ENCODE results near the gene PILRA. TPM values are rescaled to one million over a fixed set of nuclear protein-coding genes. Genes with fewer than 3 reads are reported as not detected.
"Not testable (repeated sequence)": the region's sequence is repeated elsewhere in the genome, so short reads cannot be mapped to it uniquely, and the experiment has no call there.

PILRA gene
- total RNA-seq (2014; rRNA removed; shearing (Covaris generic)): not detected in 2 replicates

DNA sequence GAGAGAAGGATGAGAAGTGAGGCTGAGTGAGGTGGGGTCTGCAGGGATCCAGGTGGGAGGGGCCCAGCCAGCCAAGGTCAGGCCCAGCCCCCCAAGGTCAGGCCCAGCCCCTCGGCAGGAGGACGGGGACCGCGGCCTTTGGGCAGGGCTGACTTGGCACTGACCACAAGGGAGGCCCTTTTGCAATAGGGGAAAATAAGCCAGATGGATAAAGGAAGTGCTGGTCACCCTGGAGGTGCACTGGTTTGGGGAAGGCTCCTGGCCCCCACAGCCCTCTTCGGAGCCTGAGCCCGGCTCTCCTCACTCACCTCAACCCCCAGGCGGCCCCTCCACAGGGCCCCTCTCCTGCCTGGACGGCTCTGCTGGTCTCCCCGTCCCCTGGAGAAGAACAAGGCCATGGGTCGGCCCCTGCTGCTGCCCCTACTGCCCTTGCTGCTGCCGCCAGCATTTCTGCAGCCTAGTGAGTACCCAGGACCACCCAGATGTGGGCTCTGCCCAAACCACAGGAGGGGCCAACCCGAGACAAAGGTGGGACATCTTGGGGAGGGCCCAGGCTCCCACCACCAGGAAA is at the start of gene PILRA:
PILRA (plus strand) TSS at position 227 of the 571 bp plus-strand sequence; CDS start at position 397, 170 bp downstream.
- no peak for DNase-seq (ENCODE audit: low spot score)

DNA sequence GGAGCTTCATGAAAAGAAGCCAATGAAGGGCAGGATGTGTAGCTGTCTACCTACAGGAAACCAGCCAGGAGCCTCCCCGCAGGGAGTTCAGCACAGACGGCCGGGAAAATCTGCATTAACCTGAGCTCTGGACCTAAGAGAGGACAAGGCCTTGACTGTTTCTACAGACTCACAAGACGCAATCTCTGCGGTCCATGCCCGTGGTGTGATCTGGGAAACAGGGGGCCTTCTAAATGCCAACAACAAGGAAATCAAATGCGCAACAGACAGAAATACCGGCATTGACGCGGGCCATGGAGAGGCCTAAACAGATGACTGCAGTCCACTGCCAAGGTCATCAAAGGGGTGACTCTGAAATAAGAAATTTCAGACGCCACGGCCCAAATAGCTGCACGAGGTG is 49.1 kb upstream of the PILRA start:
- not testable (repeated sequence) for DNase-seq (ENCODE audit: low spot score)

DNA sequence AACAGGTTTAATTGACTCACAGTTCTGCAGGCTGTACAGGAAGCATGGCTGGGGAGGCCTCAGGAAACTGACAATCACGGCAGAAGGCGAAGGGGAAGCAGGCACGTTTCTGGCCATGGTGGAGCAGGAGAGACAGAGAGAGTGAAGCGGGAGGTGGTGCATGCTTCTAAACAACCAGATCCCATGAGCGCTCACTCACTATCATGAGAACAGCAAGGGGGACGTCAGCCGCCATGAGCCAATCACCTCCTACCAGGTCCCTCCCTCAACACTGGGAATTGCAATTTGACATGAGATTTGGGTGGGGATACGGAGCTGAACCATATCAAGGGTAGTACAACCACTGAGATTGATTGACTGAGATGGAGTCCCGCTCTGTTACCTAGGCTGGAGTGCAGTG is 47.6 kb upstream of the PILRA start:
- DNase-seq (ENCODE audit: low spot score): not testable (repeated sequence)

DNA sequence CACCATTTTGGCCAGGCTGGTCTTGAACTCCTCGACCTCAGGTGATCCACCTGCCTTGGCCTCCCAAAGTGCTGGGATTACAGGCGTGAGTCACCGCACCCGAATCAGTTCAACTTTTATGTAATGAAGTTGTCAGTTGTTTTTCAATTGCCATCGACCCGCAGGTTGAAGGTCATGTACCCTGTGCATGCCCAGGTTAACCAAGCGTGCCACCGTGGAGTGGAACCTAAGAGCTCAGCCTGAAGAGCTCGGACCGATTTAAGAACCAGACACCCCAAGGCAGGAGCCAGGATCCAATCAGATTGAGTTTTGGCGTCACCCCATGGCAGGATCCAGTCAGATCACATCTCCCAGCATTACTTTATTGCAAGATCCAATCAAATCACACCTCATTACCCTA is 46.4 kb upstream of the PILRA start:
- DNase-seq (ENCODE audit: low spot score): not testable (repeated sequence)

DNA sequence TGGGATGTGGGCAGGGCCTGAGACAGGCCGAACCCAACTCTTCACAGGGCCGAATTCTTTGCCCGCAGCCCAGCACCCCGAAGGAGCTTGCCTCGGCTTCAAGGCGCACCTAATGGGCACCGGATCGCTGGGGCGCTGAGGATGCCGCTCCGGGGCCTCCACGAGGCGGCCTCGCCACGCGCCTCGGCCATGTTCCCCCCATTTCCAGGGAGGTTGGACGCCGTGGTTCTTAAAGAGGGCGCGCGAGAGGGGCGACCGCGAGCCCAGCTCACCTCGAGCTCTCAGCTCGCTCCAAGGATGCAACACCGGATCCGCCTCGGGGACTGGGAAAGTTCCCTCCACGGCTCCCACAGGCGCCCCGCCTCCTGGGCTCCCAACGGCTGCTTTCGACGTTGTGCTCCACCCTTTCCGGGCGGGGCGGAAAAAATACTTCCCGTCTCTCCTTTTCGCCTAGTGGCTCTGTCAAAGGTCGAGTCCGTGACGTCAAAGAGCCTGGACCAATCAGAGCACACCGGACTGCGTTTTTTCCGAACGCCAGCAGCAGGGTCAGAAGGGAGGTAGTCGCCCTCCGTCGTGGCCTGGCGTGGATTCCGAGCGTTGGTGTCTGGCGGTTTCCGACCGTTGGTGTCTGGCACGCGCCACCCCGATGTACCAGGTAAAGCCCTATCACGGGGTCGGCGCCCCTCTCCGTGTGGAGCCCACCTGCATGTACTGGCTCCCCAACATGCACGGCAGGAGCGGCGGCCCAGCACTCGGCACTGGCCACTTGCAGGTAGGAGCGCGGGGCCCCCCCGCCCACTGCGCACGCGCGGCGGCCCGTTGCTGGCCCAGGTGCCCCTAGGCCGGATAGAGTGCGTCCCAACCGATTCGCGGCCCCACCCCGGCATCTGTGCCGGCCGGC is 37.5 kb upstream of the PILRA start:
- peak; percentile 92 for DNase-seq (ENCODE audit: low spot score)

DNA sequence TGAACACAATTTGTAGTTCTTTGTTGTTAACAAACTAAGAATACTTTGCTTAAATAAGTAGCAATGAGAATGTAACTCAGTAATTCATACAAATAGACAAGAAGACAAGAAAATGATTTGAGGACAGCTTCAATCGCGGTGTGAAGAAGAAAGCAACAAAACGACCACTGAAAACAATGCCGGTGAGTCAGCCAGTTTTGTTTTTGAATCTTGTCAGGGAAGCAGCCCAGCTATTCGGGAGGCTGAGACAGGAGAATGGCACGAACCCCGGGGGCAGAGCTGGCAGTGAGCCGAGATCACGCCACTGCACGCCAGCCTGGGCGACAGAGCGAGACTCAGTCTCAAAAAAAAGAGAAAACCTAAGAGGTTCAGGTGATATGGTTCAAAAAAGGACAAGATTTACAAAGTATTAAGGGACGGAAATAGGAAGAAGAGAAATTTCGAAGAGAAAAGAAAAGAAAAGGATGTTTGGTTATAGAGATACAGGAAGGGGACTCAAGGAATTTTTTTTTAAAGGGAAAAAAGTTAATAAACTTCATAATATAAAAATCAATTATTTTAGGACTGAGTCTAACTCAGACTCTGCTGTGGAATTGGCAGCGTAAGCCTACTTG is 35.1 kb upstream of the PILRA start:
- peak; percentile 70 for DNase-seq (ENCODE audit: low spot score)

DNA sequence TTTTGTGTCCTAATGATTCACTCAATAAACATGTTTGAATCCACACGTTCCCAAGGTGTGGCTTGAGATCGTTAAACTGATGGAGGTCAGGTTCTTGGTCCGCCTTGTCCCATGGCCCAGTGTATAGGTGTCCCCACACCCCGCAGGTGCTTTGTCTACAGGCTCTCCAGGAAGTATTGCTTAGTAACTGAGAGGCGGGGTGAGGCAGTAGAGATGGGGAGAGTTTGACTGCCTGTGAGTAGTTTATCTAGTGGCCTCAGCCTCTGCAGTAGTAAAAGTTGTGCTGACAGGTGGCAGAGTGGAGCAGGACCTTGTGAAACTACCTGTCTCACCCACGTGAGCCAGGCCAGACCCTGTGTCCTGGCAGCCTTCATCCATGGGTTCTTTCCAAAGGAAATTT is 32.0 kb upstream of the PILRA start:
- not testable (repeated sequence) for DNase-seq (ENCODE audit: low spot score)

DNA sequence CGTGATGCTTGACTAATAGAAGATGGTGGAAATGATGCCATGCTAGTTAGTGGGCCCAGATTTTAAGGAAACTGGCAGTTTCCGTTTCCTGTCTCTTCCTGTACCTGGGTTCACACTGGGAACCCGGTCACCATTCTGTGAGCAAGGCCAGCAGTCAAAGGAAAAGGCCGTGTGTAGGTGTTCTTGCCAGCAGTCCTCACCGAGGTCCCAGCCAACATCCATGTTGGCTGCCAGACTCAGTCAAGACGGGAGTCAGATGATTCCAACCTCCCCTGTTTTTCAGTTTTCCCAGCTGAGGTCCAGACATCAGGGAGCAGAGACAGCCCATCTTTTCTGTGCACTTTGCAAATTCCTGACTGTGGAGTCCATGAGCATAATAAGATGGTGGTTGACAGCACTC is 30.5 kb upstream of the PILRA start:
- no peak for DNase-seq (ENCODE audit: low spot score)

DNA sequence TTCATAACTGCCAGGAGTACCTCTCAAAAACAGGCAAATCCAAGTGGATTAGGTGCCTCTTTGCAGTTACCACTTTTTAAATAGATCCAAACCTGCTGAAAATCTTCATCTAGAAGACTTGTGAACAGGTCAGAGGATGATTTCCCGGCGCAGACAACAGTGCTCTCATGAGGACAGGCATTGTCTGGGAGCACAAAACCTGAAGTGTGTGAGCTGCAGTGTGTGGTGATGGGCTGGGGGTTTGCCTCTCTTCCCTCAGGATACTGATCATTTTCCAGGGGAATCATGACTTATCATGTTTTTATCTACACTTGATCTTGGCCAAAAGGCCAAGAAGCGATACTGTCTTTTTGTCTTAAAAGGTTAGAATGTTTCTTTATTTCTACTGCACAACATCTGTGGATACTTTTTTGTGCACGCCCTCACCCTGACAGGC is 29.1 kb upstream of the PILRA start:
- not testable (repeated sequence) for DNase-seq (ENCODE audit: low spot score)

DNA sequence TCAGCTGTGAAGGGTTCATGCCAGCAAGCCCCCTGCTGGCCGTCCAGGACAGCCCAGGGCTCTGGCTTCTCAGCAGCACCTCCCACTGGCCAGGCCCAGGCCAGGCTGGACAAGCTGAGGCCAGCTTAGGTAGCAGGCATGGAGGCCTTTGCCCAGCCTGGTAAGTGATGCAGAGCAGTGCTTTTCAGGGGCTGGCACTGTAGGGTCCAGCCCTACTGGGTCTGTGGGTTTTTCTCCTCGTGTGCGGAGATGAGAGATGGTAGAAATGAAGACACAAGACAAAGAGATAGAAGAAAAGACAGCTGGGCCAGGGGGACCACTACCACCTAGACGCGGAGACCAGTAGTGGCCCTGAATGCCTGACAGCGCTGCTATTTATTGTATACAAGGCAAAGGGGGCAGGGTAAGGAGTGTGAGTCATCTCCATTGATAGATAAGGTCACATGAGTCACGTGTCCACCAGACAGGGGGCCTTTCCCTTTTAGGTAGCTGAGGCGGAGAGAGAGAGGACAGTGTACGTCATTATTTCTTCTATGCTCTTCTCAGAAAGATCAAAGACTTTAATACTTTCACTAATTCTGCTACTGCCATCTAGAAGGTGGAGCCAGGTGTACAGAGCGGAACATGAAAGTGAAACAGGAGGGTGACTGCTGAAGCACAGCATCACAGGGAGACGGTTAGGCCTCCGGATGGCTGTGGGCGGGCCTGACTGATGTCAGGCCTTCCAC is 28.6 kb upstream of the PILRA start:
- peak; percentile 91 for DNase-seq (ENCODE audit: low spot score)

DNA sequence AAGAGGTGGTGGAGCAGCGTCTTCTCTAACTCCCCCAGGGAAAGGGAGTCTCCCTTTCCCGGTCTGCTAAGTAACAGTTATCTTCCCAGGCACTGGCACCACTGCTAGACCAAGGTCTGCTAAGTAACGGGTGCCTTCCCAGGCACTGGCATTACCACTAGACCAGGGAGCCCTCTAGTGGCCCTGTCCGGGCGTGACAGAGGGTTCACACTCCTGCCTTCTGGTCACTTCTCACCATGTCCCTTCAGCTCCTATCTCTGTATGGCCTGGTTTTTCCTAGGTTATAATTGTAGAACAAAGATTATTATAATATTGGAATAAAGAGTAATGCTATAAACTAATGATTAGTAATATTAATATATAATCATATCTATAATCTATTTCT is 28.0 kb upstream of the PILRA start:
- DNase-seq (ENCODE audit: low spot score): peak; percentile 76

DNA sequence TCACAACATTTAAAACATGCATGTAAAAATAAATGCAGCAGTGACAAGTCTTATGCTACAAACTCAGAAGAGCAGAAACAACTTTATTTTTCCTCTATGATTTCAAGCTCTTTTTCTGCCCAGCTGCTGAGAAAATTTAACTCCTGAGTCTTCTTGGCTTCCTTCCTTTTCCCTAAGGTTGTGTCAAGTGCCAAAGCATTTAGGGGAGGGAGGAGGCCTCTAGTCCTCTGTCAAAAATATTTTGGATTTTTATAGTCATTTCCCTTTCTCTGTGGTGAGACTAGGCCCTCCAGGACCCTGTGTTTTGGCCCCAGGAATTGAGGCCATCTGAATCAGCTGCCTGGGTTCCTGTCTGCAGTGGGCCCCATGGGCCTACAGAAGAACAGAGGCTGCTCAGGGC is 26.4 kb upstream of the PILRA start:
- no peak for DNase-seq (ENCODE audit: low spot score)

DNA sequence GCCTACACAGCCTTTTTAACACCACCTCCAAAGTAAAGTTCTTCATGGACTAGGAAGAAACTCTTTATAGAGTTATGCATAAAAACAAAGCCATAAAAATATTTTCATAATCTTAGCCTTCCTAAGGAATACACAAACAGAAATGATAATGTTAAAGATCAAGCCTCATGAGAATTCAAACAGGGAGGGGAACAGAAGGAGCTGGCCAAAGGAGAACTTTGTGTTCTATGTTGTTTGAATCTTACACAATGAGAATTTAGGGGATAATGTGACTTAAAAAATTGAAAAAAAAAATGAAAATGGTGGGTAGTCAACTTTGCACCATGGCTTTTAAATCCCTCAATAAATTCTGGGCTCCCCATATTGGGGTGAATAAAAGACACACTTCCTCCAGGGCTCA is 24.5 kb upstream of the PILRA start:
- no peak for DNase-seq (ENCODE audit: low spot score)

DNA sequence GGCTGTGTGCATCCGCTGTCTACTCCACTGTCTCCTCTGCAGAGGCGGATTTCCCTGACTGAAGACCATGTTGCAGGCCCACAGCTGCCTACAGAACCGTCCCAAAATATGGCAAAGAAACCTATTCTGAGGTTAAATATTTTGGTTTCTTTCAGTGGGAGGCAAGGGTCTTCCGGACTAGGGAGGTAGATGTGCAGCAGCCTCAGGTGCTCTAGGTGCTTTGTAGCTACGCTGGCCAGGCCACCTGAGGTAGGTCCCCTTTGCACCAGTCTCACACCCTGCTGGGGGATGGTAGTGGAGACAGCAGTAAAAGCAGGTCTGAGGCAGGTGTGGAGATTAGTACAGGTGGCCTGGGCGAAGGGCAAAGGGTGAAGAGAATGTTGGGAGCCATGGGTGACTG is 23.5 kb upstream of the PILRA start:
- DNase-seq (ENCODE audit: low spot score): no peak

DNA sequence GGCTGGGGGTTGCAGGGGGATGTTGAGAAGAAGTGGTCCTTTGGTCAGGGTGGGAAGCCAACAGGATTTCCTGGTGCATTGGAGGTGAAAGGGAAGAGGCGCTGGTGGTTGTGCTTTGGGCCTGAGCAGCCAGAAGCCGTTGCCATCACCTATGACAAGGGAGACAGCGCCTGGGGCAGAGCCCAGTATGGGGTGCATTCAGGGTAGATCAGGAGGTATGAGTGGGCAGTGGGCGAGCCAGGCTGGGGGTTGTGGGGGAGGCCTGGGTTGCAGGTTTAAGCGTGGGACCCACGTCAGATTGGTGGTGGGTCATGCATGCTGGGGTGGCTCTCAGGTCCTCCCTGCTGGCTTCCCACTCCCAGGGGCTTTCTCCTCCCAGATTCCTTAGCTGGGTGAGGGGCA is 21.6 kb upstream of the PILRA start:
- DNase-seq (ENCODE audit: low spot score): no peak

DNA sequence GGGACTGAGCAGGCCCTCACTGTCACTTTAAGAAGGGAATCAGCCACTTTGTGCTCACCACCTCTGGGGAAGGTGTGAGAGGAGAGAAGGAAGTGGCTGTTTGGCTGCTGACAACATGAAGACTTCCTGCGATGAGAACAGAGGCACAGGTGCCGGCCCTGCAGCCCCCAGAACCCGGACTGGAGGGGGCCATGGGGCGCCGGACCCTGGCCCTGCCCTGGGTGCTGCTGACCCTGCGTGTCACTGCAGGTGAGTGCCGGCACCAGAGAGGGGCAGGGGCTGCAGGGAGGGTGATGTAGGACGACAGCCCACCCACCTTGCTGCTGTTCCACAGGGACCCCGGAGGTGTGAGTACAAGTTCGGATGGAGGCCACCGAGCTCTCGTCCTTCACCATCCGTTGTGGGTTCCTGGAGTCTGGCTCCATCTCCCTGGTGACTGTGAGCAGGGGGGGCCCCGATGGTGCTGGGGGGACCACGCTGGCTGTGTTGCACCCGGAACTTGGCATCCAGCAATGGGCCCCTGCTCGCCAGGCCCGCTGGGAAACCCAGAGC is 21.0 kb upstream of the PILRA start:
- not testable (repeated sequence) for DNase-seq (ENCODE audit: low spot score)

DNA sequence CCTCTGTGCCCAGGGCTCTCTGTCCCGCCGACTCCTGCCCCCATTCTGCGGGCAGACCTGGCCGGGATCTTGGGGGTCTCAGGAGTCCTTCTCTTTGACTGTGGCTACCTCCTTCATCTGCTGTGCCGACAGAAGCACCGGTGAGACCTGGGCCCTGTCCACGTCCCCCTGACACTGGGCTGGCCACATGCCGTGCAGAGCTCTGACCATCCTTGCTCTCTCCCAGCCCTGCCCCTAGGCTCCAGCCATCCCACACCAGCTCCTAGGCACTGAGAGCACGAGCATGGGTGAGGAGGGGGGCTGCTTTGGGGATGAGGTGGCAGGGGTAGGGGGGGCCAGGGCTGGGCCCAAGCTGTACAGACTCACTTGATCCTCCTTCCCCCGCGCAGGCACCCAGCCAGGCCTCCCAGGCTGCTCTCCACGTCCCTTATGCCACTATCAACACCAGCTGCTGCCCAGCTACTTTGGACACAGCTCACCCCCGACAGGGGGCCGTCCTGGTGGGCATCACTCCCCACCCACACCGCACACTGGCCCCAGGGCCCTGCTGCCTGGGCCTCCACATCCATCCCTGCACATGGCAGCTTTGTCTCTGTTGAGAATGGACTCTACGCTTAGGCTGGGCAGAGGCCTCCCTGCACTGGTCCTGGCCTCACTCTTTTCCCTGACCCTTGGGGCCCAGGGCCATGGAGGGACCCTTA is 20.2 kb upstream of the PILRA start:
- DNase-seq (ENCODE audit: low spot score): no peak

DNA sequence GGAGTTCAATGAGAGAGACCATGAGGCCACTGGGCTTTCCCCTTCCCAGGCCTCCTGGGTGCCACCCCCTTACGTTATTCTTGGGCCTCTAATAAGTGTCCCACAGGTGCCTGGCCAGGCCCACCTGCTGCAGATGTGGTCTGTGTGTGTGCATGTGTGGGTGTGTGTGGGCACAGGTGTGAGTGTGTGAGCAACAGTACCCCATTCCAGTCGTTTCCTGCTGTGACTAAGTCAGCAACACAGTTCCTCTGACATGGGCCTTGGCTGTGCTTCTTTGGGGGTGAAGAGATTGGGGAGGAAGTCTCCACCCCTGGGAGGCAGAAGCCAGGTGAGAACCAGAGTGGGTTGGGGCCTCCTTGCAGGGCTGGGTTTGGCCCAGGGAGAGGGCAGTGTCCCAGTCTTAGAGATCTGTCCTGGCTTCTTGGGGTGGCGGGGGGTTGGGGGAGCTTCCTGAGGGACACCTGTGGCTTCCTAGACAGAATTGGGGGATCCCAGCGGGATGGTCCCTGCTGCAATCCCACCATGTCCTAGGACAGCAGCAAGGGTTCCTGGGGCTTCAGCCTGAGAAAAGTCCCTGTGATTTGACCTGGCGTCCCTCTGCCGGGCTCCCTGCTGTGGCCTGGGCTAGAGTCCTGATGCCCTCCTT is 19.5 kb upstream of the PILRA start:
- DNase-seq (ENCODE audit: low spot score): no peak

DNA sequence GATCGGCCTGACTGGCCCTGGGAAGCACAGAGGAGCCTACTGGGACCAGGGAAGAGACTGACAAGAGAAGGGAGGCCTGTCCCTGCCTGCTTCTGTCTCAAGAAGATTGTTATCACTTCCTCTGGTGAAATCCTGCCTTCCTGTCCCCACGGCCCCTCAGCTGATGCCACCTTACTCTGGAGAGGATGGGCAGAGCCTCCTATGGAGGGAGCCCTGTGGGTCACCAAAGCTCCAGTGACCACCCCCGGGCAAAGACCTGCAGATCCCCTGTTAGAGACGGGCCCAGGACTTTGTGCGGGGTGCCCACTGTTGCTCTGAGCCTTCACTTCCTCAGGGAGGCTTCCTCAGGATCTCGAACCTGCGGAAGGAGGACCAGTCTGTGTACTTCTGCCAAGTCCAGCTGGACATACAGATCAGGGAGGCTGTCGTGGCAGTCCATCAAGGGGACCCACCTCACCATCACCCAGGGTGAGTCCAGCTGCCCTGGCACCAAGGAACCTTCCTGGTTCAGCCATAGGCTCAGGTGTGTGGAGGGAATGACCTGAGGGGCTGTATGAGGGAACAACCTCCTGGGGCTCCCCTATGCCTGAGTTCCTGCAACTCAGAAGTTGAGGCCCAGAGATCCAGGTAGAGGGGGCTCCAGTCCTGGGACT is 16.7 kb upstream of the PILRA start:
- no peak for DNase-seq (ENCODE audit: low spot score)

DNA sequence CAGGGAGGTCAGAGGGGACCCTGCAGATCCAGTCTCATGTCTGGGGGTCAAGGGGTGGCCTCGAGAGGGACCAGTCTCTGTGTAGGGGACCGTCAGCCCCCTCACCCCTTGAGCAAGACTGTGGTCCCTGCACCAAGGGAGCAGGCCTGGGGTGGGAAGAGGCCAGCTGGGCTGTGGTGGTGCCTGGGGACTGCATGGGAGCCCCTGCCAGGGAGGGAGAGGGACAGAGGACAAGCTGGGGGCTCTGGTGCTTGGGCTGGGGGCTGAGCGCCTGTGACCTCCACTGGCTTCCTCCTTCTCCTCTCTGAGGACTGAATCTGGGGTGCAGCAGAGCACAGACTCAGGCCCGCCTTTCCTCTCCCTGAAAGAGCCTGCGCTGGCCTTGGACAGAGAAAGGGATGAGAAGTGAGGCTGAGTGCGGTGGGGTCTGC is 16.1 kb upstream of the PILRA start:
- DNase-seq (ENCODE audit: low spot score): no peak
